Pulmonary artery endothelial cell (primary cell): ENCODE measurements around the gene HNF1B. TPM values are rescaled to one million over a fixed set of nuclear protein-coding genes. Genes with fewer than 3 reads are reported as not detected.
A peak's percentile ranks its signal among the peaks of the same experiment; 100 is the strongest.

Experiments
- DNase-seq: peaks from one replicate; pipeline ENCODE4 v3.0.0-alpha.2; 2011; ENCODE audit warnings: low read depth, low spot score
- total RNA-seq: library from RNA; depleted of rRNA; stranded (reverse); fragments of >200 nt; gene quantifications from 2 replicates; pipeline ENCODE4 v1.2.3, GENCODE V29; 2014

HNF1B gene
- total RNA-seq, 1 donor from 2014 or later = not detected

DNA sequence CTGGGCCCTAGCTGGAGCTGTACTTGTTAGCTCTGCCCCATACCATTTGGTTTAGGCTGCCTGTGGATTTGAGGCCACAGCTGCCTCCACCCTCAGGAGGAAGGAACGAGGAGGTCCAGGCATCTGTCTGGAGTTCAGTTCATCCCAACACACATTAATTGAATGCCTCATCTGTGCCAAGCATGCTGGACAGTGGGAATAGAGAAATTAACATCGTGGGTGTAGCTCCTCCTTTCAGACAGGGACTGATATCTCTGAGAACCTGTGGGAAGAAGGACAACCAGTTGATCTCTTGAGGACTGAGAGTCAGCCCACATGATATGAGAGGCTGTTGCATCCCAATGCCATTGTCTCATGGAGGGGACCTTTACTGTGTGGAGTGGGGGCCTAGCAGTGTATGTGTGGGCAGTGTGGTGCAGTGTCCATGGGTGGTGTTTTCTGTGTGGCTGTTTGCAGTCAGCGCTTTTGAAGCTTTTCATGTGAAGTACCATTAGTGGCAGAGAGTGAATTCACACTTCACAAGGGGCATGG, 72.2 kb downstream of the HNF1B start:
- no peak for DNase-seq

DNA sequence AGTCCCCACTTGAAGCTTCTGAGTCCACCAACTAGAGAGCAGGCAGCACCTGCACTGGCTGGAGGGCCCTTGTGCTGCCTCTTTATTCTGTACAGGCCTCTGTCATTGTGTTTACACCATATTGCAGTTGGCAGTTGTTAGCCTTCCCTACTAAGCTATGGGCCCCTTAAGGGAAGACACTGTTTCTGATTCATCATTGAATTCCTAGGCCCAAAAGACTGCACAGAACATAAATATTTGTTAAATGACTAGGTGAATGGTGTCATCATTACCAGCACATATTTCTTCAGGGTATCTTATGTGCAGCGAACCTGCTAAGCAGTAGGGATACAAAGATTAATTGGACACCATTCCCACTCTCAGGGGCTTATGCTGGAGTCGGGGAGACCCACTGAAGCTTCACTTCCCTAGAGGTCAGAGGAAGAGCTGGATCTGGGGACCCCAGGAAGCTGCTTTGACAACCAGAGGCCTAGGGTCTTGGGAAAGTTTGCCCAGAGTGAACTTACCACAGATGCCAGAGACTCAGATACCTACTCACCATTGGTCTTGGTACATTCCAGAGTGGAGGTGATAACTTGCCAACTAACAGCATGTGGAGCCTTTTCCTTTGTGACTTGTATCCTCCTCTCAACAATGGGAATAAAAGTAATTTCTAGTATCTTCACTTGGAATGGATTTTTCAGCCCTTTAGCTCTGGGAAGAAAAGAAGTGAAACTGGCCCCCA, 72.9 kb downstream of the HNF1B start:
- no peak for DNase-seq

DNA sequence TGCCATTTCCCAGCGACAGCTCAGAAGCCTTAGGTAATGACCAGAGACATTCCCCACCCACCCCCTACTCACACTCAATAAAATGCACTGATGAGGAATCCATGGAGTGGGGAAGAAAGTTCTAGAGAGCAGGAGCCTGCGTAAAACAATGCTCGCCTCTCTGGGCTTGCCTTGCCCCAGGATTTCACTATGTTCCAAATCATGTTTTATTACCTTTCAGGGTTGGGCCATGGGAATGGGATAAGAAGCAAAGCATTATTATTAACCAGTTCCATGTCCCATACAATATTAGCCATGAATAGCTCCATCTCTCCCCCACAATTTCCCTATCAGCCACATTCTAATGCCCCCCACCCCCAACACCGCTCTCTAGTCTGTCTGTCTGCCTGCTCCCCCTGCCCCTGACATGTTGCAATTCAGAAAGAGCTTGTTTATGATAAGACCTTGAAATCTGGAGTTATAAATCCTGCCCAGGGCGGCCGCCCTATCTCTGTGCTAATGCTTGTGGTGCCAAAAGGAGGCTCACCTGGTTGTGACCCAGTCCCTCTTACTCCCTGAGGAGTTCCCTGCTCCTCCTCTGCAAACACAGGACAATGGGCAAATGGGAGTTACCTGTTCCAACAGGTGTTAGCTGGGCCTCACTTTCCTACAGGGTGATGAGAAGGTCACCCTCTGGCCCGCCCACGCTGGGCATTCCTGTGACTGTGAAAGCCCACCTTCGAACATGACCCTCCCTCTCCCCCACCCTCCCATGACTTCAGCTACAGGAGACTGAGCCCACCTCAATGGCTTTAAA, 73.6 kb downstream of the HNF1B start:
- no peak for DNase-seq

DNA sequence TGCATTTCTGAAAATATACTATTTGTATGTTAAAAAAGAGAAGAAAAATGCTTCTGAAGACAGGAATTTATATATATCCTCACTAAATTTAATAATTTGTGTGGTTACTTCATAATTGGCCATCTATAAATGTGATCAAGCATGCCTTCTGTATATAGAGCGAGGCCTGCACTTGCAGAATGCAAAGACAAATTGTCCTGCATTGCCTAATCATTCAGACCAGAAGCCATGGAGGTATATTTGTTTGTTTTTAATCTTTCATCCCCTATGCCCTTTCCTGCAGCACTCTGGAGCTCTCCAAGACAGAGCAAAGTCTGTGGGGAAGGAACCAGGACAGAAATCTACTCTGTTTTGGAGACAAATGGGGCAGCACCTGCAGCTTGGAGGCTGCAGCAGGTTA, 77.8 kb downstream of the HNF1B start:
- no peak for DNase-seq

DNA sequence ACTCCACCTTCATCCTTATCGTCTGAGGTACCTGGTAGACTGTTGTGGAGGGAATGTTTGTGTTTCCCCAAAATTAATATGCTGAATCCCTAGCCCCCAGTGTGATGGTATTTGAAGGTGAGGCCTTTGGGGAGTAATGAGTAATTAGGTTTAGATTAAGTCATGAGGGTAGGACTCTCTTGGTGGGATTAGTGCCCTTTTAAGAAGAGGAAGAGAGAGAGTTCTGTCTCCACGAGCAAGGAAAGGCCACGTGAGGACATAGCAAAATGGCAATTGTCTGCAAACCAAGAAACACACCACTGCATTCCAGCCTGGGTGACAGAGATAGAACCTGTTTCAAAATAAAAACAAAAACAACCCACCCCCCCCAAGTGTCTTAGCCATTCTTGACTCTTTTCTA, 80.6 kb downstream of the HNF1B start:
- no peak for DNase-seq

DNA sequence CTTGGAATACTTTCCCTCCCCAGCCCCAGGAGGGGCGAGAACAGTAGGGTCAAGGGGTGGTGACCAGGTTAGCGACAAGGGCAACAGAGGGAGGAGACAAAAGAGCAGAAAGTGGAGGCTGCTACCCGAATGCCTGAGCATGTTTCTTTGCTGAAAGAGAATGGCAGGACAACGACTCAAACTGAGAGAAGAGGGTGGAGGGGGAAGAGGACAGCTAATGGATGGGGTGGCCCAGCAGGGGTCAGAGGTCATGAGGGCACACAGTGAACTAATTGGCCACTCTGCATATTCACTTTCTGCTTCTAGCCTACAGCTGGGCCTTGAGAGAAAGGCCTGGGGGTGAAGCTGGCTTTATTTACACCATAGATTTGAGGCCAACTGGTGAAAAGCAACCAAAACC, 82.5 kb downstream of the HNF1B start:
- no peak for DNase-seq

DNA sequence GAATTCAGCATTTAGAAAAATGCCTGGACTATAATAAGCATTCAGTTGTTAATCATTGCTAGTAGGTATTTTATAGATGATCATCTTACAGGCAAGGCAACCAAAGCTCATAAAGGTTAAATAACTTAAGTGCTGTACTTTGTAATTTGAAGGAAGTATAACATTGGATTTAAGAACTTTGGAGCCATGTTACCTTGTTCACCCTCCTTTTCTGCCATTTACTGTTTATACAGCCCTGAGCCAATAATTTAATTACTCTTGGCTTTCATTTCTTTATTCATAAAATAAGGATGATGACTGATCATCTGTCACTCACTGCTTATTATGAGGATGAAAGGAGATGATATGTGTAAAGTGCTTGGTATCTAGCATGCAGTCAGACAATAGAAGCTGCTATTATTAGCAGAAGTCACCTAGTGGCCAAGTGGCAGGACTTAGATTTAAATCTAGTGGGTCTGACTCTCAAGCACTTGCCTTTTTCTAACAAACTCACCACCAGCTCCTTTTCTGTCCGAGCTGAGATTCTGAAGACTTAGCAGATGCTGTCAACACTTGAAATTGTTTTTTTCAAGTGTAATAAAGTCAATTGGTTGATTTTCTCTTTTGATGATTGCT, 83.4 kb downstream of the HNF1B start:
- no peak for DNase-seq

DNA sequence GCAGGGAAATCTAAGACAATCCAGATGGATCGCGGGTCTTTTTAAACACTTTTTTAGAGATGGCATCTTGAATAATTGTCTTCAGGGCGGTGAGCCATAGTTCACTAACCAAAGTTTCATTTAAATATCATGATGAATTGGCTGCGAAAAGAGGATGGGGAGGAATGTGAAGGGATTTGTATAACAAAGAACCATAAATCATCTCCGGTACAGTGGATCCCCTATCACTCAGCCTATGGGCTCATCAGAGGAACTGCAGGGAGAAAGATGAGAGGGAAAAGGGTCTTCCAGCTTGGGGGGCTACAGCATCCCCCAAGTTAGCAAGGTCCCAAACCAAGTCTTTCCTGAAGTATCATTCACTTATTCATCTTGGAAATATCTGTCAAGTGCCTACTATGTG, 84.9 kb downstream of the HNF1B start:
- no peak for DNase-seq

DNA sequence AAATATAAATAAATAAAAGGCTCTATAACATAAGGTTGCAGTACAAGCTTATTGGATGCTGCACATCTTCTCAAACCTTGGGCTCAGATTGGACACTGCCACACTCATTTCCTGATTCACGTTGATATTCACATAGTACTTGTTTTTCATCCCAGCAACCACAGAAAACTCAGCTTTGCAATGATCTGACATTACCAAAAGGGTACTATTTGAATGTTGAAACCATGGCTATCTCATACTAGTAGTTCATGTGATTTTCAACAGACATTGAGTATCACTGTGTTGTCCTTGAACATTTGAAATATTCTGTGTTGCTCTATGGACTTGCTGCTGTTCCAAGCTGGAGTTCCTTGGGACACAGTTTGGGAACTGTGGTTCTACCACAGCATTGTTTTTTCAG, 87.7 kb downstream of the HNF1B start:
- no peak for DNase-seq

DNA sequence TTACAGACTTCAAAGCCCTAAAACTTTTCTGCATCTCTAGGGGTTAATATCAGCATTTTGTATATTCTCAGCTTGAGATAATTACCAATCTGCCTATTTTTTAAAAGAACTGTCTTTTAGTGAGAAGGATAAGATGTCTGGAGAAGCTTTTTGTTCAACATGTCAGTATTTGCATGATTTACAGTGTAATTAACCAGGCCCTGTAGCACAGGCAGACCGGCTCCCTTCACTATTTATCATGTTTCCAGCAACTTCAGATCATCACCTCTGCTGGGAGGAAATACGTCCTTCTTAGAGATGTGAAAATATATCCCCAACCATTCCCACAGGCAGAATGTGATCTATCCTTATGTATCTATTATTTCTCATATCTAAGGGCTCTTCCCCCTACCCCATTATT, 93.0 kb downstream of the HNF1B start:
- no peak for DNase-seq

DNA sequence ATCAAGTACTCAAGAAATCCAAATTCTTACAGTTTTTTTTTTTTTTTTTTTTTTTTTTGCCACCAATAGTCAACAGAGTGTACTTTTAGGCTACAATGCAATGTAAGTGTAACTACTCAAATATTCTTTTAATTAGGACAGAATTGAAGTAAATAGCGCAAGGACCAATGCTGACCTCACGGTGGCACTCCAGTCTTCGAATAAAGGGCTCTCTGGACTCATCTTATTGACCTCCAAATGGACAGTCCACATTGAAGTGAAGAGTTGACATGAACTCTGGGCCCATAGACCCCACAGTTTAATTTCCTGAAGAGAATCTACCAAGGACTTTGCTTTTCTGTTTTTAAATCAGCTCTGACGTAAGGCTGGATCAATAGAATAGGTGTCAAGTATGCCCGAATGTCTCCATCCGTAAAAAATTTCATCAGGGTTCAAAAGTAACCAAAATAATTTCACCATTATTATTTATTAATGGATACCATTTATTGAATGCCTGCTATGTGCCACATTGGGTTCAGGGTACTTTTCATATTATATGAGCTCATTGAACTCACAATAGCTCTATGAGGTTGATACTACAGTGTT, 94.3 kb downstream of the HNF1B start:
- no peak for DNase-seq

DNA sequence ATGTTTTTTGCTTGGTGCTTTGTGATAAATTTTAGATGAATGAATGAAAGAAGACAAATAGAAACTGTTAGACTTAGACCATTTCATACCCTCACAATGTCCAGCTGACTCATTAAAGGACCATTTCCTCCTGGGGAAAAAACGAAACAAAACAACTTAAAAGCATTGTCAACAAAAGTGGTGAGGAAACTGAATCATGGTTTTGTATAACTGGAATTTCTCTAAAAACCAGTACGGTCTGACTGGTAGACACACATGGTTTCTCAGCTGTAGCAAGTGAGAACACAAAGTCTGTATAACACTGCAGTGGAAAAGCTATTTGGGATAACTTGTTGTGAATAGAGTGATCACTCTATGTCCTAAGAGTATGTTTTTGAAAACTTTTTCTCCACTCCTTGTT, 96.3 kb downstream of the HNF1B start:
- peak; percentile 87 for DNase-seq

DNA sequence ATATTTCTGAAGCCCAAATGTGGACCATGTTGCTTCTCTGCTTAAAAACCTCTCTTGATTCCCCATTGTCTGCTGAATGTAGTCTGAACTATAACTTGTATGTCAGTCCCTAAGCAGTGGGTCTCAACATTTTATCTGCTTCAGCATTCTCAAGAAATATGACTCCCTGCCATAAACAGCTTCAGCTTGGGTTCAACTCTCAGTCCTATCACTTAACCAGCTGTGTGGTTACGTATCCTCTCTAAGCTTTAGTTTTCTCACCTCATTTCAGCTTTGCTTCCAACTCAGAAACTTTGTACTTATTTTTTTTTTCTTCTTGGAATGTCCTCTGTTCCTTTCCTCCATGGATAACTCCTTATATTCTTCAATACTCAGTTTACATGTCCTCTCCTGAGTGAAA, 97.0 kb downstream of the HNF1B start:
- no peak for DNase-seq

DNA sequence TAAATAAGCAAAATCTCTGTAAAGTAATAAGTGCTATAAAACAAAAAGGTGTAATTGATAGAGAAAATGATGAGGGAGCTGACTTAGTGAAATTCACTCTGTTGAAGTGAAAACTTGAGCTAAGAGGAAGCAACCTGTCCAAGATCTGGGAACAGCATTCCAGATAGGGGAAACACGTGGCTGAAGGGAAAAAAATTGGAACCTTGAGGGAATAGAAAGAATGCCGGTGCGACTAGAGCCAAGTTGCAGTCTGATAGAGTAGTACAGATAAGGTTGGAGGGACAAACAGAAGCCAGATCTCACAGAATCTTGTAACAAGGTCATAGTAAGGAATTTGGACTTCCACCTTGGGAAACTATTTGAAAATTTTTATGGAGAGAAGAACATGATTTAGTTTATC, 101.0 kb downstream of the HNF1B start:
- no peak for DNase-seq

DNA sequence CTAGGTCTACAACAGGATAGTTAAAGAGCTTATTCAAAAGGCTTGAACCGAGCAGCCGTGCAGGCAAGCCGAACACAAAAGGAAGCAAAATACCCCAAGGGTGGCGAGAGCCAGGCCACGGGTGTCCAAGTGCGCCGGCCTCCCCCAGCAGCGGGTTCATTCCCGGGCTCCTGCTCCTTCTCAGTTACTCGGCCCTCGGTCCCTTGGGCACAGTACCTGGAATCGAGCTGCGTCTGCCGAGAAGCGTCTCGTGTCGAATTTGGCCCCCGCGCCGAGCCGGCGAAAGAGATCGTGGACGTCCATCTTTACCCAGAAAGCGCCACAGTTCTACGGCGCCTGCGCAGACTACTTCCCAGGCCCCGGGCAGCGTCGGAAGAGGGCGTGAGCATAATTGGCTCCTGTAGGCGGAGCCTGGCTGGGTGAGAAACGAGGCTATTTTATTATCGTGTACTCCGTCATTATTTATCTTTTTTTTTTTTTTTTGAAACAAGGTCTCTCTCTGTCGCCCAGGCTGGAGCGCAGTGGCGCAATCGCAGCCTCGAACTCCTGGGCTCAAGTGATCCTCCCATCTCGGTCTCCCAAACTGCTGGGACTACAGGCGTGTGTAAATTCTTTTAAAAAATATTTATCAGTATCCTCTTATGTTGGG, 101.6 kb downstream of the HNF1B start, which contains the start of gene DDX52:
Gene DDX52, minus strand, starts transcription at position 329 of the 649 bp plus-strand sequence. Its CDS starts 26 bp downstream, at position 303.
- DNase-seq = peak; percentile 78

DNA sequence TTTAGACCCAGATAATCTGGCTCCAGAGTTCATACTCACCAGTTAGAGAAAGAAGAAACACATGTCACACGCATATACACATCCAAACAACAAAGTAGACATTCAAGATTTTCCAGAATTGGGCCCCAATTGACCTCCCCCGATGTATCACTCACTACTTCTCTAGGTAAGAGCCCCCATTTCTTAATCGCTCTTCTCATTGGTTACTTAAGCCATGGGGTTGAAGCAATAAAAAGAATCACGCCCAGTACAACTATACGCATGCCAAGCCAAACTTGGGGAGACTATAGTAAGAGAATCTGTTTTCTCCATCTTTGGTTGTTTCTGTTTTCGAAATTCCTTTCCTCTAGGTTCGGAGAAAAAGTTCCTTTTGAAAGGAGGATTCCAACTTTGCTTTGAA, 102.2 kb downstream of the HNF1B start:
- no peak for DNase-seq

DNA sequence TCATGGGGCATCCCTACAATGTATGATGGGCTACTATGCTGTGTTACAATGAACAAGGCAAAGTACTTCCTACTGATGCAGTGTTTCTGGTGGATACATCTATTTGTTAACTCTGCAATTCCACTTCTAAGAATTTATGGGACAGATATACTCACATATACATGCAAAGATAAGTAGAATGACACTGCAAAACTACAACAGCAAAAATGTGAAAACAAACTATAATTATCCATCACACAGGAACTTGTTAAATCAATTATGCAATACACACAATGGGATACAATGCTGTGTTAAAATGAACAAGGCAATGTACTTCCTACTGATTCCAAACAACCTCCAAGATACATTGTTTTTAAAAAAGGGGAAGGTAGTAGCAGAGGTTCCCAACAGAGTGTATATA, 104.8 kb downstream of the HNF1B start:
- DNase-seq = no peak

DNA sequence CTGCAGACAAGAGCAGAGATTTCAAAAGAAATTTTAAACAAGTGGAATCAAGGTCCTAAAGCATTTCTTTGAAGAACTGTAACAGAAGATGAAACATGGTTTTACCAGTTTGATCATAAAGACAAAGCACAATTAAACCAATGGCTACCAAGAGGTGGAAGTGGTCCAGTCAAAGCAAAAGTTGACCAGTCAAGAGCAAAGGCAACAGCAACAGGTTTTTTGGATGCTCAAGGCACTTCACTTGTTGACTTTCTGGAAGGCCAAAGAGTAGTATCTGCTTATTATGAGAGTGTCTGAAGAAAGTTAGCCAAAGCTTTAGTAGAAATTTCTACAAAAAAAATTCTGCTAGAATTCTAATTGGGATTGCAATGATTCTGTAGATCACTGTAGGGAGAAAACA, 106.9 kb downstream of the HNF1B start:
- DNase-seq = no peak
